NCI-H2081 (cell line): ENCODE results near the gene OPA1.
"Not testable (repeated sequence)": the region's sequence is repeated elsewhere in the genome, so short reads cannot be mapped to it uniquely, and the experiment has no call there.

ENCODE experiments used
- DNase-seq, 2 experiments: peaks; one replicate each; lab custom pipeline; 2025; lab: John Stamatoyannopoulos, UW

OPA1 gene

DNA sequence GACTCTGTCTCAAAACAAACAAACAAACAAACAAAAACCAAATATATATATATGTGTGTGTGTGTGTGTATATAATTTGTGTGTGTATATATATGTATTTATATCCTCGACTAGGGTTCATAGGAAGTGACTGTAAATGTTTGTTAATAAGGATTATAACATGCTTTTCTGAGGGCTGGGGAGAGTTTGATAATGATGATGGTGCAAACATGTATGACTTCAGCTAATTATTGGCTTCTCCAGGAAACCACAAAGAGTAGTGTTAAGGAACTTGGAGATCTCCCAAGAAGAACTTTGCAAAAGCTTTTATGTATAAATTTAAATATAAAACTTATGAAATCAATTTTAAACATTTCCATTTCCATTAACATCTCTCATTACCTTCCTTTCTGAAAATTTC, 3.9 kb upstream of the OPA1 start:
- no peak for DNase-seq

DNA sequence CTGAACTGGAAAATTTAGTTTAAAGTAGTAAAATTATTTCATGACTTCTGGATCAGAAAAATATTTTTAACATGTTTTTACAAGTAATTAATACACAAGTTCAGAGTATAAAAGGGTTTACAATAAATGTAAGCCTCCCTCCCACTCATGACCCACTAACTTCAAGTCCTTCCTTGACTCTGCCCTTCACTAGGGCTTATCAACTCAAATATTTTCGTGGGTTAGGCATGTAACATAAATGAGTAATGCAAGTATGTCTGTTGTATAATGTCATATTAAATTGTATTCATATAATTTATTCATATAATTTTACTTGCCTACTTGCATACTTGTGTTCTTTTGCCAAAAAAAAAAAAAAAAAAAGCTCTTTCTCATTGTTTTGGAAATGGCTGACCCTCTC, 3.4 kb upstream of the OPA1 start:
- no peak for DNase-seq

DNA sequence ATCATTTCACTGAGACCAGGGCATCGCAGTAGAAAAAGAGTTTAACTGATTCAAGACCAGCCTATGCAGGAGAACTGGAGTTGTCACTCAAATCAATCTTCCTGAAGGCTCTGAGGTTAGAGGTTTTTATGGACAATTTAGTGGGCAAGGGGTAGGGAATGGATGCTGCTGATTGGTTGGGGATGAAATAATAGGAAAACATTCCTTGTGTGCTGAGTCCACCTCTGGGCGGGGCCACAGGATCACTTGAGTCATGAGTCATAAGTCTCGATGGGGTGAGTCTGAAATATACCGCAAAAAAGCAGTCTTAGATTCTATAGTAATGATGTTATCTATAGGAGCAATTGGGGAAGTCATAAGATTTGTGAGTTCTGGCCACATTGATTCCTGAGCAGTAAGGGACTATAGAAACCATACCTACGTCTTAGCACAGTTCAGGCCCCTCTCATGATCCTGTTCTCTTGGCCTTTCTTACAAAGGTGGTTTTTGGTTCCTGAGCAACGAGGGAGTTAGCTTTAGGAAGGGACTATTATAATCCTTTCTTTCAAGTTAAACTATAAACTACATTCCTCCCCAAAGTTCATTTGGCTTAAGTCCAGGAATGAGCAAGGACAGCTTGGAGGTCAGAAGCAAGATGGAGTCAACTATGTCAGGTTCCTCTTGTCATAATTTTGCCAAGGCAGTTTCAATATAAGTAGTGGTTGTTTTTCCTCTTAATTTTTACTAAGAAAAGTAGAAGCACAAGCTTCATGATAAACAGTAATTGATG, 2.7 kb upstream of the OPA1 start:
- no peak for DNase-seq

DNA sequence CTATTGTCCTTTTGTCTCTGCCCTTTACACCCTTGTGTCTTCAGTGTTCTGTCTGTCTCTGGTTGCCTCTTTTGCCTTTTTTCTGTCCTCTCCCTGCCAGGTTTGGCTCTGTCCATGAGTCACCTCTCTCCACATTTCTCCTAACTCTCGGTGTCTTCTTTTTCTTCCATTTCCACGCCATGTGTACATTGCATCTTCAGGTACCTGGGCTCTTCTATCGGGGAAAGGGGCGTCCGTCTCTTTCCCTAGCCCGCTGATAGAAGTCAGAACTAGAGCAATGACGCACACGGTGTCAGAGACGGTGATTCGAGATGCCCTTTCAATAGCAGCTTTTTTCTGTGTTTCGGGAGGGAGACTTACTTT, 641 bp downstream of the OPA1 start:
- DNase-seq, result peak in 1 of 2 experiments; percentile 55

DNA sequence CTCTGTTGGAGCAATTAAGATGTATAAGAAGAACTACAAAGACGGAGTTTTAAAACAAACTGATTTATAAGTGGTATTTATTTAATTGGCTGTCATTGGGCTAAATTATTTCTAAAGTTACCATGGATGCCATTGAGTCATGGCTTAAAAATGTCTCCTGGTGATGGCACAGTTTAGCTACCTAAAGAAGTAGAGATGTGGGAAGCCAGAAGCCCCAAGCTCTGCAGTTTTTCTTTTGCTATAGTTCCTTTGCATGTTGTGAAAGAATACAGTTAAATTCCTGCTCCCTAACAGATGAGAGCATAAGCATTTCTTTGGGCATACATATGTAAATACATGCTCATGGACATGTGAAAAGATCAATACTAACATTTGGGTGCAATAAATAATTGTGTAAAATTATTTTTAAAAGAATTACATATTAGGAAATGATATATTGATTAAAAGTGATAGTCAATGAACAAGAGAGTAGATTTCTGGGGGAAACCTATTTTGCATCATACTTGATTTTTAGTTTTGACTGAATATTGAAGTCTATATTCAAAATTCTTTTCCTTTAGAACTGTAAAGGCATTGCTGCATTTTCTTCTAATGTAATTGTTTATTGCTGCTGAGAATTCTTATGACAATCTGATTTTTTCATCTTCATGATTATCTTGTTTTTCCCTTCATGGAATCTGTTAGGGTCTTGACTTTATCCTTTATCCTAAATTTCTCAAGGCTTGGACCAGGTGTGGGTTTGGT, 2.1 kb downstream of the OPA1 start:
- DNase-seq, result no peak

DNA sequence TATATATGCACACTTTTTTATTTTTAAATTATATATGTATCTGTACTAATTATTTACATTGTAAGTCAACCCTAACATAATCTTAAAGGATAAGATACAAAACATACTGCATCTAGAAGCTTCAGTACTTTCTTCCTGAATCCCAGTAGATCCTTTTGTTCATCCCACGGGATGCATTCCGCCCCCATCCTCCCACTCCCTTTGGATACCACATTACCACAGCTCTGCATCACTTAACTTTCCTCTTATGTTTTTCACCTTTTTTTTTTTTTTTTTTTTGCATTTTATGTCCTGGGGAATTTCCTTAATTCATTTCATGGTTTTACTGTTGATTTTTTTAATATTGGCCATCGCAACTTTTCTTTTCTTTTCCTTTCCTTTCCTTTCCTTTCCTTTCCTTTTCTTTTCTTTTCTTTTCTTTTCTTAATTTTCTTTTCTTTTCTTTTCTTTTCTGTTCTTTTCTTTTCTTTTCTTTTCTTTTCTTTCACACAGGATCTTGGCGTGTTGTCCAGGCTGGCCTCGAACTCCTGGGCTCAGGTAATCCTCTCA, 3.0 kb downstream of the OPA1 start:
- no peak for DNase-seq

DNA sequence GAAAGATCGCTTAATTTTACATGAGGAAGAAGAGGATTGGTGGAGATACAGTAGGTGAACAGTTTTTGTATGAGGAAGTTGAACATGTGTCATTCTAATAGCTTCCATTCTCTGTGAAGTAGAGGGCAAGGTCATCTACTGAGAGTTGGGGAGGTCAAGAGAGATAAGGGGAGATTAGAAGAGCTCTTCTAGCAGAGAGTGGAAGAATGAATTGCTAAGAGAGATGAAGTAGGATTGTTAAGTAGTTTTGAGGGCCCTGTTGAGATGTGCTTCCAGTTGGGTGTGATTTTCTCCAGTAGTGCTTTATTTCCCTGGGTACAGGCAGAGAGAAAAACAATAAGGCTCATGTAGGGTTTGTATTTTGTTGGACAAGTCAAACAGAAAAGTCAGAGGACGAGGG, 5.2 kb downstream of the OPA1 start:
- DNase-seq, result no peak

DNA sequence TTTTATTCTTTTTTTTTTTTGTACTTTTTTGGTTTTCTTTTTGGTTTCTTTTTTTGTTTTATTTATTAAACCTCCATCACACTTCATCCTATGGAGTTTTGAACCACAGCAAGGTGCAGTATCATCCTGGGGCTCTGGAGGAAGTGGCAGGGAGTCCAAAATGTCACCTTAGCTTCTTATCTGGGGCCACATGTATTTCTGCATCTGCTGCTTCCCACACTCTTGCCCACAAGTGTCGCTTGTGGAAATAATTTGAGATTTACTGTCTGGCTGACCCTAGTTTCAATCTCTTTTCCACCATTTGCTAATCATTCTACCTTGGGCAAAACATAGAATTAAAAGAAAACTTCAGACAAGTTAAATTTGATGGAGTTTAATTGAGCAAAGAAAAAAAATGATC, 6.4 kb downstream of the OPA1 start:
- DNase-seq, result no peak

DNA sequence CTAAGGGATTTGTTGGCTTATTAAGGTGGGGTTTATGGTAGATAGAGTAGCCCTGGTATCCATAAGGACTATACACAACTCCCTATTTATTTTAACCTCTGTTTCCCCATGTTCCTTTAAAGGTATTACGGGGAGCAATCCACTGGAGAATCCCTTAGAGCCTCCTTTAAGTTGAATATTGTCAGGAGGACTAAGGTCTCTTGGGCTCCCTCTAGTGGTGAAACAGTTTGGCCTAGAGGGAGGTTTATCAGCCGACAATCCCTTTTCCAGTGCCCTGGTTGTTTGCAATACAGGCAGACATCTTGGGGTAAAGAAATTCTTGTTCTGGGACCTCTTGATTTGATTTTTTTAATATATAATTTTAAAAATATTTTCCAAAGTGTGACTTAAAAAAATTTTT, 12.9 kb downstream of the OPA1 start:
- DNase-seq, result peak; percentile 81 to 87

DNA sequence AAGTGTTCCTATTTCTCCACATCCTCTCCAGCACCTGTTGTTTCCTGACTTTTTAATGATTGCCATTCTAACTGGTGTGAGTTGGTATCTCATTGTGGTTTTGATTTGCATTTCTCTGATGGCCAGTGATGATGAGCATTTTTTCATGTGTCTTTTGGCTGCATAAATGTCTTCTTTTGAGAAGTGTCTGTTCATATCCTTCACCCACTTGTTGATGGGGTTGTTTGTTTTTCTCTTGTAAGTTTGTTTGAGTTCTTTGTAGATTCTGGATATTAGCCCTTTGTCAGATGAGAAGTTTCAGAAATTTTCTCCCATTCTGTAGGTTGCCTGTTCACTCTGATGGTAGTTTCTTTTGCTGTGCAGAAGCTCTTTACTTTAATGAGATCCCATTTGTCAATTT, 13.9 kb downstream of the OPA1 start:
- not testable (repeated sequence) for DNase-seq

DNA sequence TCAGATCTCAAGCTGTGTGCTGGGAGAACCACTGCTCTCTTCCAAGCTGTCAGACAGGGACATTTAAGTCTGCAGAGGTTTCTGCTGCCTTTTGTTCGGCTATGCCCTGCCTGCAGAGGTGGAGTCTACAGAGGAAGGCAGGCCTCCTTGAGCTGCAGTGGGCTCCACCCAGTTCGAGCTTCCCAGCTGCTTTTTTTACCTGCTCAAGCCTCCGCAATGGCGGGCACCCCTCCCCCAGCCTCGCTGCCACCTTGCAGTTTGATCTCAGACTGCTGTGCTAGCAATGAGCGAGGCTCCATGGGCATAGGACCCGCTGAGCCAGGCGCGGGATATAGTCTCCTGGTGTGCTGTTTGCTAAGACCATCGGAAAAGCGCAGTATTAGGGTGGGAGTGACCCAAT, 17.5 kb downstream of the OPA1 start:
- not testable (repeated sequence) for DNase-seq

DNA sequence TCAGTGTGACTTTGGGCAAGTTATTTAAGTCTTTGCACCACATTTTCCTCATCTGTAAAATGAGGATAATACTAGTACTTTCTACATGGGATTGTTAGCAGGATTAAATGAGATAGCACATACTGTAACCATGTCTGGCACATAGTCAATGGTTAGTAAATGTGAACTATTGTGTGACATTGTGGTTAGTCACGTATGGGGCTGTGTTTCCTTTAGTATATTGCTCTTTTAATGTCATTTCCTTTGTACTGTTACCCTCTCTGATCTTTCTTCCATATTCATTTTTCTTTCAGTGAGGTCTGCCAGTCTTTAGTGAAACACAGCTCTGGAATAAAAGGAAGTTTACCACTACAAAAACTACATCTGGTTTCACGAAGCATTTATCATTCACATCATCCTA, 21.4 kb downstream of the OPA1 start:
- DNase-seq, result no peak

DNA sequence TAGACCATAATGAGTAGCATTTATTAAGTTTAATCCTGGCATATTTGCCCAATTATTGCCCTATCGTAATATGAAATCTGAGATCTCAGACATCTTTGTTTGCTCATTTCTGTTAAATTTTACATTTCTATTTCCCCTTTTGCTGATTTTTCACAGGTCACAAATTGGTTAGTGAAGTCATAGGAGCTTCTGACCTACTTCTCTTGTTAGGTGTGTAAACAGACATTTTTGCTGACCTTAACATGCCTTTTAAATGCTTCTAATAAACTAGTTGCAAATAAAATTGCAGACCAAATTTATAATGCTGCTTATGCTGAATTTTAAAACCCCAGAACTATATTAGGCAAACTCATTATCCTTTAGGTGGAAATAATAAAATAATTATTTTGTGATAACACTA, 24.6 kb downstream of the OPA1 start:
- no peak for DNase-seq

DNA sequence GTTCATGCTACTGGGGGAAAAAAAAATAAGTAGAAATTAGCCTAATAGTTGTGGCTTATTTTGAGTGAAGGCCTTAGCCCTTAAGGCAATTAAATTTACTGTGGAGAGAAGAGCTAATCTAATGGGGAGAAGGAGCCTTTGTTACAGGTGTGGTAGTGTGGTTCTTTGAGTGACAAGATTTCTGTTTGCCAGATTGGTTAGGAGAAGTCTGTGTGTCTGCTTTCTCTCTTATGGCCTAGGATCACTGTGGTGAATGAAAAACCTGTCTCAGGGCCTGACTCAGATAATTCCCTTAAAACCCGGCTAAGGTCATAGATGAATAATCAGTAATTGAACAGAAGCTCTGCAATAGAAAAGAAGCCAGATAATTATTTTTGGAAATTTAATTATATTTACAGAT, 27.0 kb downstream of the OPA1 start:
- no peak for DNase-seq

DNA sequence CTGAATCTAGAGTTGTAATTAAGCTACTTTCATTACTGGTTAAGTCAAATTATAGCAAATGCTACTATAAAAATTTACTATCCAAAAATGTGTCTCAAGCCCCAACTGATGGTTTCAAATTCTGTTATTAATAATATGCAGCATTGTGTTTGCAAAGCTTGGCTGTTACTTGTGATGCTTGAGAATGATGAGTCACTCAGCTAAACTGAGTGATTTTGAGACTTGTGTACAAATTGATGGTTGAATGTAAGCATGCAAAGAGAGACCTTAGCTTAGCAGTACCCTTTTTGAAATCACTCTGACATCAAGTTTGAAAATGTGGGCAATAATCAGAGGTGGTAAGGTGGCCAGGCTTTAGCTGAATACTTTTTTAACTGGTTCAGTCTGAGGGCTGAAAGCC, 27.6 kb downstream of the OPA1 start:
- DNase-seq, result no peak

DNA sequence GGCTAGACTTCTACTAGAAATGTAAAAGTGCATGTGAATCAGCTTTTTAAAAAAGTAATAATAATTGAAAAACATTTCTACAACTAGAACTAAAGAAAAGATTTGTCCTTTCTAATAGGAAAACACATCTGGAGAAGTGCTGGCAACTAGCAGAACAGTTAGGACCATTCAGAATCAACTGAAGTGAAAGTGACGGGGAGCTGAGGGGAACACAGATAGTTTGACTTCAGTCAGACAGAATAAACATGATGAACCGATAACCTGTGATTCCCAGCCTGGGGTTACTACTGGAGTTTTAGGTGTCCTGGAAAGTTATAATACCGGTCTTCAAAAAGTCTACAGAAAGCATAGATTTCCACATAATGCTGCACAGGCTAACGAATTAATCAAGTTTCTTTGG, 28.1 kb downstream of the OPA1 start:
- DNase-seq, result no peak

DNA sequence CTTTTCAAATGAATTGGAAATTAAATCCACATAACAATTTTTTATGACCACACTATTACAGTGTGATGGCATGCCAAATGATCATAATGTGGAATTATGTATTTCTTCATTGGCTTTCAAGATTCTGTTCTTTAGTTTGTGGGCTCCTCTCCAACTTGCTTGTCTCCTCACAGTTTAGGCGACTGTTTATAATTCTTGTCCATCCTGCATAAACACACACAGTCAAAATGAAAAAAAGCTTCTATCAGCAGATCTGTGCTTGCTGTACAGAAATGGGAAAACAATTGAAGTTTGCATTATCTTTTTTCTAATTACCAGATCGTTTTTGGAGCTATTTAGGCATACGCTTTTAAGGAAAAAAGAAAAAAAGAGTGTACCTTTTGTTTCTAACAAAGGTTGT, 37.0 kb downstream of the OPA1 start:
- DNase-seq, result no peak

DNA sequence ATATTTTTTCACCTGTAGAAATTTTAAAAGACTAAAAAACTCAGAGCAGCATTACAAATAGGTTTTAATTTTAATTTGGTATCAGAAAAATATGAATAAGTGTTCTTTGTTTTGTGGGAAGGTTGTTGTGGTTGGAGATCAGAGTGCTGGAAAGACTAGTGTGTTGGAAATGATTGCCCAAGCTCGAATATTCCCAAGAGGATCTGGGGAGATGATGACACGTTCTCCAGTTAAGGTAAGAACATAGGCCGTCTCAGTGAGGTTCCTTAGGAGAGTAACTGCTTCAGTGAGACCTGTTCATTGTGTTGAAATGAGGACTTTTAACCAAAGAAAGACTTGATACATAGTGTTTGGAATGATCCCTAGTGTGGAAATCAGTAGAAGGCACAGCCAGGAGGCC, 44.8 kb downstream of the OPA1 start:
- DNase-seq, result no peak

DNA sequence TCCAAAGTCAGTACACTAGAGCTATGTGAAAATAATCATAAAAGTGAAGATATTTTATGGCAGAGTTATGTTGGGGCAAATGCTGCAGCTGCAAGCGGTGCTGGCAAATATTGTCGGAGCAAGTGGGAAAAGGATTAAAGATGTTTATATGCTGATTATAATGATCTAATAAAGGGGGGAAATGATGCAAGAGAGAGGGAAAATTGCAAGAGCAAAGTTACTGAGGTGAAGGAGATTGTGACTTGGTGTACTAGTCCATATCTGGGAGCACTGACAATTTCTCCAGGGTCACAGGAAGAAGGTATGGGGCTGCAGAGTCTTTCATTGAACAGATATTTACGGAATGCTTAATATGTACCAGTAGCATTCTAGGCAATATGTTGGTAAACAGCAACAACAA, 45.8 kb downstream of the OPA1 start:
- no peak for DNase-seq

DNA sequence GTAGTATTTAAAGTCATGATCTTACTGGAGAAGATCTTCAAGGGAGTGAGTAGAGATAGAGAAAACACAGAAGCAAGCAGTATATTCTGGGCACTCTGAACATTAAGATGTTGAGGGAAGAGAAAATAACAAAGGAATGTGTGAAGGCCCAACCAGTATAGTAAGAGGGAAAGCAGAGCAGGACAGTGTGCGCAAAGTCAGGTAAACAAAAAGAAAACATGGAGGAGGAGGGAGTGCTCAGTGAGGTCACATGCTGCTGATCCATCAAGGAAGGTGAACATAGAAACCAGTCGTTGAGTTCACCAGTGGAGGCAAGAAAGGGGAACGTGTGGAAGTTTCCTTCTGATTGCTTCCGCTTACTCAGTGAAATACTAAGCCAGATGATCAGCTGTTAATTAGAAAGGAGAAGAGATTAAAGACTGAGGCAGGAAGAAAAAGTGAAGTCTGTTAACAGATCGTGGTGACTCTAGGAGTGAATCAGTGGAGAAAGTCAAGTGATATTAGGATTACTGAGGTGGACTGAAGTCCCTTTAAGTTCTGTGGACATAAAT, 47.2 kb downstream of the OPA1 start:
- no peak for DNase-seq

DNA sequence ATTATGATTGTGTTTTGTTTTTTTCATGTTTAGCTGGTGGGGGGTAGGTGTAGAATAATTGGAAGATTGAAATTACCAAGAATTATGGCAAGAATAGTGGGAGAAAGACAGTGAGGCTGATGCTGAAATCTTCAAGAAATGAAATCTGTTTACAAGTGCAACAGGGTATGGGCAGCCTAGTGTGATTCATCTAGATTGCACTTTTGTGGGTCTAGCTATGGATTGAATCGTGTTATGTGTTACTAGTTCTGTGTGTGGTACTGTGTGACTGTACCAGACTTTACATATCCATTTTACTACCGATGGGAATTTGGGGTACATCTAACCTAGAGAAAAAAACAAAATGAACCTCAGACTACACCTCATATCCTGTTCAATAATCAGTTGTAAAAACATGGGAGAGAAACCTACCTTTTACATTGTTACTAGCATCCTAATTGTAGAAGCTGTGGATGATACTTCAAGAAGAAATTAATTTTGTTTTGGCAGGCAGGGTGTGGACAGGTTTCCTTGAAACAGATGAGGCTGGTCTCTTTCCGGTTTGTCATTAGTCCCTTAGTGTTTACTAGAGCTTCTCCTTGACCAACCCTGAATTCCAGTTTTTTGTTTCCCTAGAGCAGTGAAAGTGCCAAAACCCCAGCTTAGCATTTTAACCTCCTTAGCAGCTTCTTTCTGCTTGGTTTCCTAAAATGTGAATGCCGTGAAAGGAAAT, 47.9 kb downstream of the OPA1 start:
- DNase-seq, result no peak

DNA sequence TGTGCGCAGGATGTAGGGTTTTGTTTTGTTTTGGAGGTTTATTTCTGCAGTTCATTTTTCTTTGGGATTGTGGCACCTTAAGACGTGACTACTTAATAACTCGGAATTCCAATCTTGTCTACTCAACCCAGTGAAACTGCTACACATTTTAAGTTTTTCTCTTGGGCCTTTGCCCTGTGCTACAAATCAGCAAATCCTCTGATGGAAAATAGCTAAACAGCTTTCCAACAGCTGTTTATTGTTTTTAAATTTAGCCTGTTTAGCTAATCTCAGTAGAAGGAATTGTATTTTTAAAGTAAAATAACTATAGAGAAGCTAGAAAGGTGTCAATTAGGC, 48.4 kb downstream of the OPA1 start:
- DNase-seq, result no peak

DNA sequence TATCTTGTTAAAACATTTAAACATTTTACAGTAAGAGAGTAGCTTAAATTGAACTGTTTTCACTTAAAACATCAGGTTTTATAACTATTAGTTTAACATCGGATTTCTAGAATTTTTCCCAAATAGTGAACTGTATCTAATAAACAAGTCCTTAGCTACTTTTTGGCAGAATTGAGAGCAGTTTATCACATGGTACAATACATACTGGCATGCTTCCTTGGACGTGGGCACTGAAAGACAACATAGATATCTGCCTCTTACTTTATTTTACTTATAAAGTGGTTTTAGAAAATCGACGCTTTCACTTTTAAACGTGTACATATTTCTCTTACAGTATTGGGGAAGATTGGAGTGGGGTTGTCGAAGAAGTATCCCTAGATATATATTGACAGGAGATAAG, 52.8 kb downstream of the OPA1 start:
- no peak for DNase-seq
